Caco-2 (cell line): ENCODE data around the gene SLC20A1. TPM values are rescaled to one million over a fixed set of nuclear protein-coding genes. Genes with fewer than 3 reads are reported as not detected.

ENCODE experiments used
- BruUV-seq: library from RNA; stranded (reverse); fragments of 400-500 nt; replicated peaks from 2 replicates; lab custom pipeline; 2021; lab: Mats Ljungman, UMichigan
- CTCF ChIA-PET: fragments of 300-600 bp; sonication (Branson Sonifier 250); formaldehyde crosslinking; loops from one replicate; lab custom pipeline; 2022; ENCODE audit warnings: antibody characterized with exemption; lab: Charles Lee
- POLR2A ChIA-PET: fragments of 300-600 bp; sonication (Branson Sonifier 250); formaldehyde crosslinking; loops from one replicate; lab custom pipeline; 2022; ENCODE audit warnings: antibody characterized with exemption; lab: Charles Lee
- DNase-seq, 2 experiments: peaks; one replicate each; pipeline versions ENCODE4 v3.0.0 to v3.0.0-alpha.2; 2020 to 2022
- H3K27me3 ChIP-seq: replicated peaks from 2 replicates; pipeline ENCODE4 v1.6.0; 2011; ENCODE audit warnings: low read length; ENCODE audit not compliant: control insufficient read depth, insufficient read depth
- H3K36me3 ChIP-seq: 2 replicates; pipeline ENCODE4 v1.5.1; 2011; ENCODE audit warnings: low read length; ENCODE audit not compliant: control insufficient read depth, insufficient read depth
- H3K4me1 ChIP-seq: fragments of 250-450 bp; sonication (Bioruptor Pico); 2 replicates; pipeline ENCODE4 v1.5.1; 2020; ENCODE audit warnings: mild to moderate bottlenecking
- H3K4me3 ChIP-seq: 2 replicates; pipeline ENCODE4 v1.5.1; 2011; ENCODE audit warnings: low read depth, mild to moderate bottlenecking, control low read depth, low read length
- H3K9me3 ChIP-seq: fragments of 250-450 bp; sonication (Bioruptor Pico); 2 replicates; pipeline ENCODE4 v1.5.1; 2020; ENCODE audit warnings: mild to moderate bottlenecking, moderate library complexity
- H3K27ac Mint-ChIP-seq: one replicate; pipeline ENCODE4 v1.8.0; 2022; ENCODE audit warnings: mixed read lengths; ENCODE audit not compliant: unreplicated experiment
- H3K27me3 Mint-ChIP-seq: one replicate; pipeline ENCODE4 v1.8.0; 2022; ENCODE audit warnings: mixed read lengths; ENCODE audit not compliant: insufficient read depth, unreplicated experiment
- H3K36me3 Mint-ChIP-seq: one replicate; pipeline ENCODE4 v1.8.0; 2022; ENCODE audit warnings: mild to moderate bottlenecking, mixed read lengths; ENCODE audit not compliant: insufficient read depth, unreplicated experiment
- H3K4me1 Mint-ChIP-seq: one replicate; pipeline ENCODE4 v1.8.0; 2022; ENCODE audit warnings: low read depth, mixed read lengths; ENCODE audit not compliant: unreplicated experiment
- H3K4me3 Mint-ChIP-seq: one replicate; pipeline ENCODE4 v1.8.0; 2022; ENCODE audit warnings: mild to moderate bottlenecking, moderate library complexity, mixed read lengths; ENCODE audit not compliant: unreplicated experiment
- H3K9me3 Mint-ChIP-seq: one replicate; pipeline ENCODE4 v1.8.0; 2022; ENCODE audit warnings: mixed read lengths; ENCODE audit not compliant: unreplicated experiment
- CTCF ChIP-seq, 2 experiments: fragments of 200-600 bp in 1 of 2; IDR thresholded peaks; 1 replicate in 1 of 2; 2 replicates in 1 of 2; pipeline versions ENCODE4 v1.5.1 to v1.8.0; 2011 to 2022; ENCODE audit warnings: antibody characterized with exemption in 1 of 2, control low read depth in 1 of 2, inconsistent platforms in 1 of 2, low read depth in 1 of 2, low read length in 1 of 2, mild to moderate bottlenecking in 1 of 2, moderate library complexity in 1 of 2; ENCODE audit not compliant: insufficient read depth in 1 of 2, severe bottlenecking in 1 of 2, unreplicated experiment in 1 of 2
- intact Hi-C: fragments of 100-400 bp; cut with micrococcal nuclease; formaldehyde crosslinking; loops from one replicate; pipeline ENCODE4 v1.10.0; 2022; ENCODE audit not compliant: unreplicated experiment
- total RNA-seq: library from RNA; stranded (reverse); gene quantifications from 2 replicates; pipeline ENCODE4 v1.2.3, GENCODE V29; 2022

The SLC20A1 gene
- total RNA-seq, 1 experiment from 2014 or later: 91.1 TPM

GRCh38 chr2:112708968-112709367 is 63.2 kb downstream of the SLC20A1 start:
- Mint-ChIP-seq H3K27me3 (no peaks in the 10 kb centered on the region), H3K9me3 (no peaks in the 10 kb centered on the region), H3K27ac (no peak overlapping the region), H3K4me1 (peaks cover 10% of the 10 kb centered on the region), H3K36me3 (peaks cover 6% of the 10 kb centered on the region), H3K4me3 (no peak overlapping the region)
- intact Hi-C loops: no loop called here
- no peak for TF ChIP-seq CTCF (IDR thresholded peaks at IDR 0.05; ENCODE audit: insufficient read depth in 1 of 2, low read depth in 1 of 2, low read length in 1 of 2, severe bottlenecking in 1 of 2, unreplicated experiment in 1 of 2)
- CTCF ChIA-PET: no interaction called here
- Histone ChIP-seq H3K36me3 (no peaks in the 10 kb centered on the region), H3K4me3 (no peak overlapping the region), H3K9me3 (no peaks in the 10 kb centered on the region), H3K27me3 (no peaks in the 10 kb centered on the region), H3K4me1 (peaks cover 18% of the 10 kb centered on the region)
- POLR2A ChIA-PET: no interaction called here
- DNase-seq: no peak
- no TSS peak for BruUV-seq

GRCh38 chr2:112709703-112710102 is 64.0 kb downstream of the SLC20A1 start:
- DNase-seq: no peak

GRCh38 chr2:112710956-112711750 is 65.4 kb downstream of the SLC20A1 start:
- no peak overlapping the region for H3K27ac Mint-ChIP-seq
- no TSS peak for BruUV-seq

More at GRCh38 chr2:112709703-112710102, 64.0 kb downstream of the SLC20A1 start:
- H3K27ac Mint-ChIP-seq: no peak overlapping the region
- peaks cover 6% of the 10 kb centered on the region for H3K36me3 Mint-ChIP-seq
- BruUV-seq: no TSS peak
- CTCF ChIA-PET: interaction anchor here (1.0 kb wide), 1 partner anchor 16 kb away, joined by 3 read pairs; no protein-coding TSS in a partner anchor
- H3K27me3 Mint-ChIP-seq: no peaks in the 10 kb centered on the region
- peaks cover 18% of the 10 kb centered on the region for H3K4me1 ChIP-seq
- H3K4me1 Mint-ChIP-seq: peaks cover 10% of the 10 kb centered on the region
- no peaks in the 10 kb centered on the region for H3K9me3 Mint-ChIP-seq
- POLR2A ChIA-PET: no interaction called here
- intact Hi-C loops: no loop called here
- H3K9me3 ChIP-seq: no peaks in the 10 kb centered on the region
- no peak overlapping the region for H3K4me3 Mint-ChIP-seq
- TF ChIP-seq CTCF (IDR thresholded peaks at IDR 0.05; ENCODE audit: insufficient read depth in 1 of 2, low read depth in 1 of 2, low read length in 1 of 2, severe bottlenecking in 1 of 2, unreplicated experiment in 1 of 2): no peak
- H3K27me3 ChIP-seq: no peaks in the 10 kb centered on the region
- H3K4me3 ChIP-seq: no peak overlapping the region
- H3K36me3 ChIP-seq: no peaks in the 10 kb centered on the region

More at GRCh38 chr2:112710956-112711750, 65.4 kb downstream of the SLC20A1 start:
- Mint-ChIP-seq H3K4me1 (peaks cover 10% of the 10 kb centered on the region), H3K36me3 (peaks cover 6% of the 10 kb centered on the region), H3K27me3 (no peaks in the 10 kb centered on the region), H3K9me3 (no peaks in the 10 kb centered on the region), H3K4me3 (no peak overlapping the region)
- Histone ChIP-seq H3K4me1 (peaks cover 12% of the 10 kb centered on the region), H3K36me3 (no peaks in the 10 kb centered on the region), H3K4me3 (no peak overlapping the region), H3K9me3 (no peaks in the 10 kb centered on the region), H3K27me3 (no peaks in the 10 kb centered on the region)
- intact Hi-C loops: no loop called here
- ChIA-PET POLR2A (no interaction called here), CTCF (no interaction called here)
- no peak for DNase-seq
- no peak for TF ChIP-seq CTCF (IDR thresholded peaks at IDR 0.05; ENCODE audit: insufficient read depth in 1 of 2, low read depth in 1 of 2, low read length in 1 of 2, severe bottlenecking in 1 of 2, unreplicated experiment in 1 of 2)
